Raji (cell line): ENCODE results near the gene HTR3E.

Source experiments
- POLR2A ChIP-seq: IDR thresholded peaks from 2 replicates; pipeline ENCODE4 v1.6.1; 2011; ENCODE audit warnings: low read depth, low read length, control low read depth; ENCODE audit not compliant: insufficient read depth

The HTR3E gene

GRCh38 chr3:184096811-184097383, at the start of gene HTR3E:
TSS of gene HTR3E (plus strand) at chr3:184097064. CDS start at chr3:184097530, 466 bp downstream.
- no peak for TF ChIP-seq POLR2A

- no peak for TF ChIP-seq POLR2A
These were observed 46.5 kb upstream of the HTR3E start for GRCh38 chr3:184050217-184050847.

GRCh38 chr3:184052767-184053166, 44.1 kb upstream of the HTR3E start, which contains the start of gene HTR3C:
TSS of gene HTR3C (plus strand) at chr3:184053047. CDS start at chr3:184053081, 34 bp downstream.
- no peak for TF ChIP-seq POLR2A

GRCh38 chr3:184058029-184058428, 38.8 kb upstream of the HTR3E start:
- no peak for TF ChIP-seq POLR2A

- no peak for TF ChIP-seq POLR2A
These were observed 37.4 kb upstream of the HTR3E start for GRCh38 chr3:184059424-184059823.

- no peak for TF ChIP-seq POLR2A
These were observed 34.2 kb upstream of the HTR3E start for GRCh38 chr3:184062637-184063036.

GRCh38 chr3:184066211-184066610, 30.7 kb upstream of the HTR3E start:
- TF ChIP-seq POLR2A: no peak

GRCh38 chr3:184067573-184068055, 29.2 kb upstream of the HTR3E start:
- no peak for TF ChIP-seq POLR2A

- TF ChIP-seq POLR2A: no peak
These were observed 28.5 kb upstream of the HTR3E start for GRCh38 chr3:184068344-184068743.

- TF ChIP-seq POLR2A: no peak
These were observed 23.2 kb upstream of the HTR3E start for GRCh38 chr3:184073621-184074020.

- no peak for TF ChIP-seq POLR2A
These were observed 21.0 kb upstream of the HTR3E start for GRCh38 chr3:184075901-184076300.

GRCh38 chr3:184077881-184078280, 19.0 kb upstream of the HTR3E start:
- no peak for TF ChIP-seq POLR2A

GRCh38 chr3:184078851-184079250, 18.0 kb upstream of the HTR3E start:
- TF ChIP-seq POLR2A: no peak

- TF ChIP-seq POLR2A: no peak
These were observed 15.6 kb upstream of the HTR3E start for GRCh38 chr3:184081116-184081830.

GRCh38 chr3:184082034-184082433, 14.8 kb upstream of the HTR3E start:
- TF ChIP-seq POLR2A: no peak

- no peak for TF ChIP-seq POLR2A
These were observed 14.4 kb upstream of the HTR3E start for GRCh38 chr3:184082465-184082864.
